Stimulated activated CD4-positive, alpha-beta T cell treated with anti-CD3 and anti-CD28 coated beads, Interleukin-1b, Interleukin-23, amount 100 ng/mL, for 48 hours (primary cell): ENCODE results near the gene AHDC1.

Experiments used
- DNase-seq: peaks from one replicate; pipeline ENCODE4 v3.0.0-alpha.2; 2020

The AHDC1 gene

GRCh38 chr1:27612718-27613117 lies 8.8 kb upstream of the AHDC1 start:
- no peak for DNase-seq

GRCh38 chr1:27611450-27611849 lies 7.5 kb upstream of the AHDC1 start:
- no peak for DNase-seq

- DNase-seq: no peak
Observed at GRCh38 chr1:27609618-27610240, 5.8 kb upstream of the AHDC1 start.

GRCh38 chr1:27609210-27609555 lies 5.2 kb upstream of the AHDC1 start:
- no peak for DNase-seq

- DNase-seq: no peak
Observed at GRCh38 chr1:27607239-27607804, 3.4 kb upstream of the AHDC1 start.

- no peak for DNase-seq
Observed at GRCh38 chr1:27606708-27607238, 2.8 kb upstream of the AHDC1 start.

DNA sequence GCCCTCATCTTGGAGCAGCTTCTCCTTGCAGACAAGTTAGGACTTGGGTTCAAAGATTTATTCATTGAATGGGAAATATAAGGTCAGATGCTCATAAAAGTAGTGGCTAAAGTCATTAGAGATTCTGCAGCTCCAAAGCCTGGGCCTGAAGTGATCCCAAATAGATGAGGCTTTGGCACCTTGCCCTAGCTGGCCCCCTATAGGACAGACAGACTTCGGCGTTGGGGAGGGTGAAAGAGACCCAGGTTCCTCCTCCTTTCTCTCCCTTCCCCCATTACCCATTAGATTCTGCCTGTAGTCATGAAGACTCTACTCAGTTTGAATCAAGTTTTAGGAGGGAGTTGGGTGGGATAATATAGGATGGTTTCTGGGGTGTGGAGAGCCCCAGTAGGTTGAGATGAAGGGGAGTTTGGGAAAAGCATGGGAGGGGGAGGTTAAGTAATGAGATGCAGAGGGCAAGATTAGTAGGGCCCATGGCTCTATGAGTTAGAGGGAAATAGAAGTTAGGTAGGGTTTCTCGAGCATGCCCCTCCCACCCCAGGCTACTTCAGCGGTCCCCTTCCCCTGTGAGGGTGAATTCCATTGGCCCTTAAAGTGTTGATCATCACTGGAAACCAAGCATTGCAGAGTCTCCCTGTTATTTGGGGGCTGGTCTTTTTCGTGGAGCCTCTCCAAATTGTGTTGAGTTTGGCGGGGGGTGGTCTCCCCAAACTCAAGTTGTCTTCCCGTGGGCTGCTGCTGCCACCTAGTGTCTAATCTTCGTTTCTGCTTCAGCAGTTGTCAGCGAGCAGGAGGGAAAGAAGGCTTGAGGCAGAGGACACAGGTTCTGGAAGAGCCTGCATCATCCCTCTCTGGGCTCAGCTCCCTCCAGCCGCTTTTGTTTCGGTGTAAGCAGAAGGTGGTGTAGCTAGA lies 2.1 kb upstream of the AHDC1 start:
- peak; percentile 60 for DNase-seq

DNA sequence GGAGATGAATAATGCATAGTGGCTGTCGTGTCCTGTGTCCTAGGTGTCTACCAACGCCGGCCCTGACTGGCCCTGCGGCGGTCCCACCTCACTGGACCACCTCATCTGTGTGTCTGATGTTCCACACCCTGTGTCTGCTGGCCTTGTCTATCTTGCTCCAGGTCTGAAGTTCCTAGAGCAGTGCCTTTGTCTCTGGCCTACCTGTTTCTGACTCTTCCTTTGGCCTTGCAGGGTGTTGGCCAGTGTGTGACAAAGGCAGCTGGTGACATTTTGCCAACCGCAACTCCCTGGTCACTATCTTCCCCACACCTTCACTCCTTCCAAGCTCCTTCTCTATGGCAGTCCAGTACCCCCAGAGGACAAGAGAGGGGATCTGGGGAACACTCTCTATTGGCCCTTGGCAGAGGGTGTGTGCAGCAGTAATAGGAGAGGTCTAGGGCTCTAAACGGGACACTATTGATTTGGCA lies 1.4 kb upstream of the AHDC1 start:
- DNase-seq: no peak

DNA sequence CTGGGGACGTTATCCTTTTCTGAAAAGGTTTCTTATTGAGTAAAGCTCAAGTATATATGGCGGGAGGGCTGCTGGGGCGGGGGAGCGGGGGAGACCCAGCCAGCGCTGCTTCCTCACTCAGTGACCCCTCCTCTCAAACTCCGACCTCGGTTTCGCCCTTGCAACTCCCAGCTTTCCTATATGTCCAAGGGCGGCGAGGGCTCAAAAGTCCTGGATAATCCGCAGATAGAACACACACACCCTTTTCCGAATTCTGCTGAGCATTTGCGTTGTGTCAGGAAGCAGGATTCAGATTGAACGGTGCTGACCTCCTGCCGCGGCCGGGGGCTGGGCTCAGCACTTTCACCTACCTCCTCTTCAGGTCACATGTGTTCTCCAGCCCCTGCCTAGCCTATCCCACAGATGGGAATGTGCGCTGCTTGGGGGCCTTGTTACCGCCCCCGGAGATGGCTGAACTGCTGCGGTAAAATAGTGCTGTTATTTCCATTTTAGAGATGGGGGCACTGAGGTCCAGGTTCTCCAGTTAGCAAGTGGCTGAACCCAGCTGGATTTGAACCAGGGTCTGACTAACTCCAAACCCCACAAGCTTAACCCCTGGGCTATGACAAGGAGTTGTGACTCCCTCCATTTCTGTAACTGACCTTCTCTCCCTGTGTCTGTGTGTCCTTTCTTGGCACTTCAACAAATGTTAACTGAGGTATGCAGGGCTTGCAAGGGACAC lies 795 bp upstream of the AHDC1 start:
- no peak for DNase-seq

DNA sequence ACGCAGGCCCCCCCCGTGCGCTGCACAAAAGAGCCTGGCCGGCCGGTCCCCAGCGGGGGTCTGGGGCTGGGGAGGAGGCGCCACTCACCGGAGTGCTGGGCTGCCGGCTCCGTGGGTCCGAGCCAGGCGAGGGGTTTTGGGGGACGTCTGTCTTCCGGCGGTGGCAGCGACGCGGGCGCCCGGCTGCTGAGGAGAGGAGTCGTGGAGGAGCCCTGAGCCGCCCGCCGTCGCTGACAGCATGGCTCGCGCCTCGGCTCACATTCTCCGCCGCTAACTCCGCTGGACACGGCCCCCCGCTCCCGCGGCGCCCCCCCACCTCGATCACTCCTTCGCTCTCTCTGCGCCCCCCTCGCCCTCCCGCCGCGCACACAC lies 649 bp downstream of the AHDC1 start:
- peak; percentile 24 for DNase-seq

DNA sequence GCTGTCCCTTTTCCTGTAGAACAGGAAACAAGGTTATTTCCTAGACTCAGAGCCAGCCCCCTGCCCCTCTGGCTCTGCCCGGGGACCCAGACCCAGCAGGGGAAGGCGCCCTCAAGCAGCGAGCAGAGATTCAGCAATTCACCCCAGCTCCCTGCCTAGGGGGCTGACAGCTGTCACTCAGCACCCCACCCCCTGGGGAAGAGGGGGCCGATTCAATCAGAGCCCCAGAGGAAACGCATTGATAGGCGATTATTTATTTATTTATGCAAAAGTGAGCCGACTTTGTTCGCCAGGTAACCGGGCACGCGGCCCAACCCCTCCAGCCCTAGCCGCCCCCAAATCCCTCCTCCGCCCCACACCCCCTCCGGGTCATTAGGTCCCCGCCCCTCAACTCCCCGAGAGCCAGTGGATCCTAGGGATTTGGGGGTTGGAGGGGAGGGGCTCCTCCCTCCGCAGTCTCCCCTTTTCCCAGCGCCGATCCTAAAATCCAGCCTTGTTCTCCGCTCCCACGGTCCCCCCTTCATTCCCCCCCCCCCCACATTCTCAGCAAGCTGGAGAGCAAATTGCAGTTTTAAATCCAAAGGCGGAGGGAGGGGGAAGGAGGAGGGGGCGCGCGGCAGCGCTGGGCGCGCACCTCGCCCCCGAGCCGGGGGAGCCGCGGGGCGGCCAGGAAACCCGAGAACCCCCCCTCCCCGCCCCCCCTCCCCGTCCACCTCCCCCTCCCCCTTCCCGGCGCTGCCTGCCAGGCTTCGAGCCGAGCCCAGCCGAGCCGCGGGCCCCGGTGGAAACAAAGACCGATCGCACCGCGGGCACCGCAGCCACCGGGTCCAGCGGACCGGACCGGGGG lies 1.3 kb downstream of the AHDC1 start:
- no peak for DNase-seq

DNA sequence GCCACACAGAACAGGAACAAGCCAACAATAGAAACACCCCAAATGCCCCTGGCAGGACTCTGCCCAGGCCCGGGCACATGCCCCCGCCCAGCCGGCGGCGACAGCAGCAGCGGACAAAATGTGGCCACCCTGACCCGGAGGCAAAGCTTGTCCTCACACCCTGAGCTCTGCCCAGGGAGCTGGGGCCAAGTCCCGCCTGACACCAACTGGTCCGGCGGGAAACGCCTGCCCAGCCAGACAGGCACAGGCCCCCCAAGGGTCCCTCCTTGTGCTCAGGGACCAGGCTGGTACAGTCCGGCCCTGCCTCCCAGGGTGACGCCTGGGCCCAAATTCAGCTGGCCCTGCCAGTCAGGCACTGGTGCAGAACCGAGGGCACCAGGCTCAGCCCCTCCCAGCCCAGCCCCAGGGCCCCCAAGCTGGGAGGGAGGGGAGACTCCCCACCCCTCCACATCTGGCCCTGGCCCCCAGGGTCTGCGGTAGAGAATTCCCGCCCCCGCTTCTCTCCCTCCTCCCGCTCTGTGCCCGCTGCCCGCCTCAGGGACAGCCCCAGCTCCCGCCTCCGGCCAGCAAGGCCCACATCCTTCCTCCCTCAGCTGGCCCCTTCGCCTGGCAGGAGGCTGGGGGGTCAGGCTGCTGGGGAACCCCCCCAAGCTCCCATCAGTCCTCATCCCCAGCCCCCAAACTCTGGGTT lies 2.0 kb downstream of the AHDC1 start:
- no peak for DNase-seq

DNA sequence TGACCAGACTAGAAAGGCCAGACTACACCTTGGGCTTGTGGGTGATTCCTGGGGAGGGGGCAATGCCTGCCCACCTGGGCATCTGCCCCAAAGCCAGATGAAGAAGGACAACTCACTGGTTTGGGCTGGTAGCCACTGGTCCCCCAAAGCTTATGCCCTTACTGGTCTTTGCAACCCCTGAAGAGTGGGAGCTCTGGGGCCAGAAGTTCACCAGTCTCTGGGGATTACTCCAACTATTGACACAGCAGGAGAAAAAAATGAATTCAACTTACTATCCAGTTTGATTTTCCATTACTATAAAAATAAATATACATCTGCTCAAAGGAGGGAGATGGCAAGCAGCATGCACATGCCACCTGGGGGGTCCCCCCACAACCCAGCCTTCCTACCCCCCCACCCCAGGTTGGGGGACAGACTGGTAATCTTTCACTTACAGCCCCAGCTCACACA lies 2.6 kb downstream of the AHDC1 start:
- no peak for DNase-seq

GRCh38 chr1:27600498-27601175 lies 3.3 kb downstream of the AHDC1 start:
- no peak for DNase-seq

DNA sequence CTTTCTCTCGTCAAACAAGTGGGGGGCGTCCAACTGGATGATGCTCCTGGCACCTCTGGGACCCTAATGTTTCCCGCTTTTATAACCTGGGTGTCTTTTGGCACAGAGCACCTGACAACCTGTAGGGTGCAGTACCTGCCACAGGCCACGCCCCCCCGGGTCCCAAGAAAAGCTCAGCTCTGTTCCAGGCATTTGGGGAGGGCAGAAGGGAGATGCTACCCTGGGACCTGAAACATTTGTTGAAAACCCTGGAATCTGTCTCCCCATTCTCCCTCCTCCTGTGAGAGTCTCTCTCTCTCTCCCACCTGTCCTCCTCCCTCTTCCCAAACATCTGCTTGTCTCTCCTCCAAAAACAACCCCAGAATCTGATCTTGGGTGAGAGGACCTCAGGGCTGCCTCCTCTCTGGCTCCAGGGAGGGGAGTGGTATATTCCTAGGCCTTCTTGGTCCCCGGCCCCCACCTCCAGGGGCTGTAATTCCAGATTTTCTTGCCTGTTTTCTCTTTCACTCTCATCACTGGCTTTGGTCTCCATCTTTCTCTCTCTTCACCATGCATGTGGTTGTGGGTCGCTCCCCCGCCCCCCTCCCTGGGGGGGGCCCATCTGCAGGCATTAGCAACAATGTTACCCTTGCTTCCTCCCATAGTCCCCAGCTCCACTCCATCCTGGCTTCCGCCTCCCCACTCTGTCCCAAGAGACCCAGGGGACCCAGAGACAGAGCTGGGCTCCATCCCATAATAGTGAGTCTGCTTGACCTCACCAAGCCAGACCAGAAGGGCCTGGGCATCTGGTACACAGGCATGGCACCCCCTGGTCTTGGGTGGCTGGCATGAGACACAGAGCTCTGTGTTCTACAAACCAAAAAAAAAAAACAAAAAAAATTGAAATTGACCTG lies 4.1 kb downstream of the AHDC1 start:
- DNase-seq: no peak

DNA sequence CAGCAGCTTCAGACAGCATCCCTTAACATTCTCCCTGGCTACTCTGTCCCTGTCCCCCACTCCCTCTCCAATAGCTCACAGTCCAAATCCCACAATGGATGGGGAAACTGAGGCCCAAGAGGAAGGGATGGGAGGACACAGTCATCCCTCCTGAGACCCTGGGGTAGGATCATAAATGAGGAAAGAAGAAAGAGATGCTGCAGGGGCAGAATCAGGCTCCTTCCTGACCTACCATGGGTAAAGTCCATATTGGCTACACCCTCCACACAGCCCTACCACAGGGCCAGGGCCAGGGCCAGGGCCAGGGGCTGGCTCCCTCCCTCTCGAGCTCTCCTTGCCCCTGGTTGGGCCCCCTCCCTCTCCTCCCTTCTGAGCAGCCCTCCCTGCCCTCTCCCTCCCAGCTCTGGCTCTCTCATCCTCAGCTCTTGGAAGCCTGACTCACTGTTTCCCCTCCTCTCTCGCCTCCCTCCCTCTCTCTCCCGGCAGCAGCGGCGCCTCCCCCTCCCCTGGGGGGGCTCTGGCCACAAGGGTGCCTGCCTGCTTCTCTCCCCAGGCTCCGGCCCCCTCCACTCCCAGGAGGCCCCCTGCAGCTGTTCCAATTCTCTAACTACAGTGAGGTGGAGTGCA lies 4.9 kb downstream of the AHDC1 start:
- DNase-seq: peak; percentile 53

GRCh38 chr1:27598295-27598687 lies 5.7 kb downstream of the AHDC1 start:
- no peak for DNase-seq

DNA sequence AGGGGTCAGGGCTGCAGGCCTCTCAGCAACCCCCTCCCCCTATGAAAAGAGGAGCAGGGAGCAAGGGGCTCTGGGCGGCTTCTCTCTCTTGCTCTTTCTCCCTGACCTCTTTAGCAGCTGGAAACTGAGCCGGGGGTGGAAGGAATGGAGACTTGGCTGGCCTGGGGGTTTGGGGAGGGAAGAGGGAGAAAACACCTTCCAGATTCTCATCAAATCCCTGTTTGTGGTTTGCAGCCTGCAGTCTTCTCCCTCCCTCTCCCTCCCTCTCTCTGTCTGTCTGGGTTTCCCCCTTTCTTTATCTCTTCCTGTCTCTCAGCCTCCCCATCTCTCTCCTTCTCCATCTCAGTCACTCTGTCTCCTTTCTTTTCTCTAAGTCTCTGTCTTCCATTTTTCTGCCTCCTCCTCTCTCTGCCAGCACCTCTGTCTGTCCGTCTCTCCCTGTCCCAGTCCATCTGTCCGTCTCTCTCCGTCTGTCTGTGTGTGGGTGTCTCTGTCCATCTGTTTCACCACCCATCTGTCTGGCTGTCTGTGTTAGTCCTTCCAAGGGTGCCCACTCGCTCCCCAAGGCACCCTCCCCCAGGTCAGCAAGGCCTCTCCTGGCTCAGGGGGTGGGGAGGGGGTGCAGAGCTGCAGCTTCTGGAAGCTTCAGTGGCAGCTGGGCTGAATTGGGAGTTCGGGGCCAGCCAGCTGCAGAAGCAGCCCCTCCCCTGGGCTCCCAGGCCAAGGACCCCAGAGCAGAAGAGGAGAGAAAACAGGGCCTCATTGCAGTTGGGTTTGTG lies 6.2 kb downstream of the AHDC1 start:
- no peak for DNase-seq

DNA sequence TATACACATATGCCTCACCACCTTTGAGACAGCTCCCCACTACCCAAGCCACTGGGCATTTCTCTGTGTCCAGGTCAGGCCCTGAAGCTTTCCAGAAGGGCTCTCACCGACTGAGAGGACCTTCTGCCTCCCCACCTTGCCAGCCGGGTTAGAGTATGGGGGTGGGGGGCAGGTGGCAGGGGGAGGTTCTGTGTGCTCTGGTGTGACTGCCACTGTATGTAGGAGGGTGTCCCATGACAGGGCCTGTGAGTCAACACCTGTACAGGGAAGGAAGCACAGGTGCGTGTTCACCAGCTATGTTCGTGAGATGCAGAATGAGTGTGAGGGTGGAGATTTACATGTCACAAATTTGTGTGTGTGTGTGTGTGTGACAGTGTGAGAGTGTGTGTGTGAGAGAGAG lies 7.0 kb downstream of the AHDC1 start:
- DNase-seq: no peak
